Astrocyte of the cerebellum (primary cell): Measurements from ENCODE around the gene UBXN11.
A peak's percentile ranks its signal among the peaks of the same experiment; 100 is the strongest.

ENCODE experiments used
- DNase-seq: peaks from one replicate; pipeline ENCODE4 v3.0.0-alpha.2; 2011; ENCODE audit warnings: low read depth
- H3K4me3 ChIP-seq: 2 replicates; pipeline ENCODE4 v1.5.1; 2011; ENCODE audit warnings: mild to moderate bottlenecking, low read depth, low read length, moderate library complexity
- CTCF ChIP-seq: IDR thresholded peaks from 2 replicates; pipeline ENCODE4 v1.5.1; 2012; ENCODE audit warnings: low read length, low read depth, moderate library complexity, mild to moderate bottlenecking; ENCODE audit errors: missing control alignments
- in situ Hi-C: cut with HindIII; loops from 2 replicates; pipeline ENCODE4 v1.10.0; 2017; ENCODE audit warnings: low sequenced_read_pairs

Gene UBXN11

GRCh38 chr1:26351590-26352337, 45.3 kb upstream of the UBXN11 start:
- H3K4me3 ChIP-seq, result no peak overlapping the region
- DNase-seq, result peak; percentile 43
- TF ChIP-seq CTCF, result no peak
- in situ Hi-C loops, result no loop called here

GRCh38 chr1:26350701-26351589, 44.5 kb upstream of the UBXN11 start:
- TF ChIP-seq CTCF, result no peak
- in situ Hi-C loops, result no loop called here
- no peak overlapping the region for H3K4me3 ChIP-seq
- no peak for DNase-seq

GRCh38 chr1:26350343-26350700, 43.9 kb upstream of the UBXN11 start:
- in situ Hi-C loops, result no loop called here
- no peak for DNase-seq
- H3K4me3 ChIP-seq, result no peak overlapping the region
- no peak for TF ChIP-seq CTCF

GRCh38 chr1:26349877-26350244, 43.4 kb upstream of the UBXN11 start:
- no peak for DNase-seq
- no peak for TF ChIP-seq CTCF
- H3K4me3 ChIP-seq, result no peak overlapping the region
- in situ Hi-C loops, result no loop called here

- in situ Hi-C loops, result no loop called here
- no peak for TF ChIP-seq CTCF
- DNase-seq, result no peak
- H3K4me3 ChIP-seq, result no peak overlapping the region
These were observed 42.9 kb upstream of the UBXN11 start for GRCh38 chr1:26349188-26349876.

GRCh38 chr1:26346274-26347033, 40.0 kb upstream of the UBXN11 start:
- TF ChIP-seq CTCF, result no peak
- in situ Hi-C loops, result no loop called here
- DNase-seq, result no peak
- H3K4me3 ChIP-seq, result no peak overlapping the region
